DND-41 (cell line): Measurements from ENCODE around the gene FNDC3B.

Source experiments
- ATAC-seq: fragments of 200-7000 bp; cut with Tn5 transposase; 3 replicates; pipeline ENCODE4 v1.9.1; 2021; ENCODE audit warnings: low read depth; ENCODE audit not compliant: insufficient read depth
- DNase-seq: peaks from one replicate; pipeline ENCODE4 v3.0.0-alpha.2; 2020
- H2AFZ ChIP-seq: 2 replicates; pipeline ENCODE4 v1.6.0; 2012; ENCODE audit warnings: low read depth, low read length
- H3K27ac ChIP-seq: 2 replicates; pipeline ENCODE4 v1.5.1; 2012; ENCODE audit warnings: low read length, inconsistent platforms
- H3K27me3 ChIP-seq: fragments of 200-600 bp; sonication (generic); 2 replicates; pipeline ENCODE4 v1.6.0; 2012; ENCODE audit warnings: low read length, mild to moderate bottlenecking, inconsistent platforms; ENCODE audit not compliant: insufficient read depth, poor library complexity
- H3K36me3 ChIP-seq: 2 replicates; pipeline ENCODE4 v1.5.1; 2012; ENCODE audit warnings: low read length, inconsistent platforms; ENCODE audit not compliant: insufficient read depth
- H3K4me1 ChIP-seq: 2 replicates; pipeline ENCODE4 v1.5.1; 2012; ENCODE audit warnings: mild to moderate bottlenecking, low read length; ENCODE audit not compliant: insufficient read depth
- H3K4me2 ChIP-seq: 2 replicates; pipeline ENCODE4 v1.6.0; 2012; ENCODE audit warnings: mild to moderate bottlenecking, moderate library complexity, low read length, inconsistent platforms; ENCODE audit not compliant: insufficient read depth
- H3K4me3 ChIP-seq, 2 experiments: fragments of 200-600 bp in 1 of 2; shearing (Covaris generic) in 1 of 2; 2 replicates each; pipeline ENCODE4 v1.5.1; 2012 to 2016; ENCODE audit warnings: inconsistent platforms in 2 of 2, low read length in 2 of 2, mild to moderate bottlenecking in 2 of 2, low read depth in 1 of 2, moderate library complexity in 1 of 2
- H3K79me2 ChIP-seq: 2 replicates; pipeline ENCODE4 v1.6.0; 2012; ENCODE audit warnings: low read length, inconsistent platforms; ENCODE audit not compliant: insufficient read depth
- H3K9ac ChIP-seq: 2 replicates; pipeline ENCODE4 v1.6.0; 2012; ENCODE audit warnings: low read depth, mild to moderate bottlenecking, inconsistent platforms, low read length, moderate library complexity
- H3K9me3 ChIP-seq: 2 replicates; pipeline ENCODE4 v1.5.1; 2012; ENCODE audit warnings: low read length, moderate library complexity, mild to moderate bottlenecking, inconsistent platforms; ENCODE audit not compliant: insufficient read depth, severe bottlenecking
- H4K20me1 ChIP-seq: 2 replicates; pipeline ENCODE4 v1.6.0; 2012; ENCODE audit warnings: low read length; ENCODE audit not compliant: insufficient read depth
- CTCF ChIP-seq: IDR thresholded peaks from 2 replicates; pipeline ENCODE4 v1.5.1; 2012; ENCODE audit warnings: borderline replicate concordance, low read length, moderate library complexity, mild to moderate bottlenecking; ENCODE audit not compliant: poor library complexity, severe bottlenecking; ENCODE audit errors: extremely low read depth
- EZH2 ChIP-seq: IDR thresholded peaks from 3 replicates; pipeline ENCODE4 v1.6.1; 2012; ENCODE audit warnings: borderline replicate concordance, low read depth, mild to moderate bottlenecking, moderate library complexity, low read length, inconsistent platforms; ENCODE audit not compliant: severe bottlenecking

FNDC3B gene

DNA sequence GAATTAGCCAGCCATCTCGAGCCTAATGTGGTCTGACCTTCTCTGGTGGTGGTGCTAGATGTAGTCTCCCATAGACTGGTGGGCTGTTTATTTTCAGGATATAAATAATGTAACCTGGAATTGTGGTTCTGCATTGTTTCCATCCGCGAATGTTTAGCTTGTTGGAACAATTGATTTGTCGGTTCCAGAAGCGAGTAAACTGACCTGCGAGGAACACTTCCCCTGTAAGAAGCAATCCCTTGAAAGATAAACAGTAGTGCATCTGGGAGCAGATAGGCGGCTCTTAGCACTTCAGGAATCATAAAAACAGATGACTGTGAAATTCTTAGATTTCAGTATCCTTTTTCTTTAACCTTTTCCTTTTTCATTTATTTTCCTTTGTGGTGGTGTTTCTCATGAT, 251.1 kb downstream of the FNDC3B start:
- Histone ChIP-seq H4K20me1 (no peaks in the 10 kb centered on the region), H2AFZ (no peak overlapping the region), H3K4me3 (no peak overlapping the region), H3K9ac (no peak overlapping the region), H3K4me2 (no peak overlapping the region), H3K79me2 (no peaks in the 10 kb centered on the region), H3K4me1 (no peaks in the 10 kb centered on the region), H3K9me3 (no peaks in the 10 kb centered on the region), H3K27ac (no peak overlapping the region), H3K27me3 (no peaks in the 10 kb centered on the region), H3K36me3 (no peaks in the 10 kb centered on the region)
- no peak for ATAC-seq
- TF ChIP-seq CTCF (no peak), EZH2 (no peak)
- DNase-seq = no peak

- Histone ChIP-seq H4K20me1 (no peaks in the 10 kb centered on the region), H3K4me1 (no peaks in the 10 kb centered on the region), H3K36me3 (no peaks in the 10 kb centered on the region), H3K27ac (no peak overlapping the region), H3K27me3 (no peaks in the 10 kb centered on the region), H3K79me2 (no peaks in the 10 kb centered on the region), H2AFZ (no peak overlapping the region), H3K4me3 (no peak overlapping the region), H3K9ac (no peak overlapping the region), H3K4me2 (no peak overlapping the region), H3K9me3 (no peaks in the 10 kb centered on the region)
- DNase-seq (no peak), ATAC-seq (no peak)
- TF ChIP-seq CTCF (no peak), EZH2 (no peak)
Observed at GRCh38 chr3:172291650-172292049, 252.3 kb downstream of the FNDC3B start.

GRCh38 chr3:172292422-172292821, 253.0 kb downstream of the FNDC3B start:
- DNase-seq (no peak), ATAC-seq (no peak)
- H3K4me2 ChIP-seq = no peak overlapping the region
- no peak overlapping the region for H3K27ac ChIP-seq
- H3K4me3 ChIP-seq = no peak overlapping the region
- no peaks in the 10 kb centered on the region for H3K4me1 ChIP-seq
- no peak for TF ChIP-seq CTCF
- no peak for TF ChIP-seq EZH2
- no peaks in the 10 kb centered on the region for H3K27me3 ChIP-seq
- H3K9me3 ChIP-seq = no peaks in the 10 kb centered on the region
- no peaks in the 10 kb centered on the region for H4K20me1 ChIP-seq
- H3K36me3 ChIP-seq = no peaks in the 10 kb centered on the region
- H3K9ac ChIP-seq = no peak overlapping the region
- H3K79me2 ChIP-seq = no peaks in the 10 kb centered on the region
- H2AFZ ChIP-seq = no peak overlapping the region

DNA sequence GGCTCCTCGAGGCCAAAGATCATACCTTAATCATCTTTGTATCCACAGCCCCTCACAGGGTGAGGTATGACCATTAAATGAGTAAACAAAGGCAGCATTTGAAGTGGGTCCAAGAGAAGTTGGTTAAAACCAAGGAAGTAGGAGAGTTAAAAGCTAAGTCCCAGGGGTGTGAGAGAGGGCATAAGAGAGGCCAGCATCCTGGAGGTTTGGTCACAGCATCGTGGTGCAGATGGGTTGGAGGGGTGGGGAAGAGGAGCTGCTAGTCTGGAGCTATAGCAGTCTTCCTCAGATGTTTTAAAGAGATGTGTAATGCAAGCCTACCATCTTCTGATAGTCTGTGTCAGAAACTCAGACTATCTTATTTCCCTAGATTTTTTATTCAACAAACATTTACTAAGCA, 253.7 kb downstream of the FNDC3B start:
- Histone ChIP-seq H3K4me2 (no peak overlapping the region), H2AFZ (no peak overlapping the region), H3K27me3 (no peaks in the 10 kb centered on the region), H4K20me1 (no peaks in the 10 kb centered on the region), H3K9me3 (no peaks in the 10 kb centered on the region), H3K27ac (no peak overlapping the region), H3K4me1 (no peaks in the 10 kb centered on the region), H3K4me3 (no peak overlapping the region), H3K9ac (no peak overlapping the region), H3K36me3 (no peaks in the 10 kb centered on the region), H3K79me2 (no peaks in the 10 kb centered on the region)
- ATAC-seq = no peak
- no peak for DNase-seq
- no peak for TF ChIP-seq EZH2
- no peak for TF ChIP-seq CTCF
